ENCODE data around the gene MYOZ2.
A peak's percentile ranks its signal among the peaks of the same experiment; 100 is the strongest.

Gene MYOZ2

DNA sequence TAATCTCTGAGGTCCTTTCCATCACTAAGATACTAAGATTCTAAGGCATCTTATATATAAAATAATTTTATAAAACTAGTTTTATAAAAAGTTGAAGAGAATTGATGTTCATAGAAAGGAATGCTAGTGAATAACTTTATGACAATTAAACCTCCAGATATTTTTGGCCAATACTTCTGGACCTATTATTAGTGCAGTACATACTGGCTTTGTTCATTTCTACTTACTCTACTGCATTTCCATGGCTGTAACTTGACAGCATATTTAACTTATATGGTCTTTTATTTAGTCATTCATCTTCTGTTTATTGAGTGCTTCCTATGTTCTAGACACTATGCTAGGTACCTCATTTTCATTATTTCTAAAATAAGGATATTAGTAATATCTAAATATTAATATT lies 70.1 kb downstream of the MYOZ2 start:
- DNase-seq = no peak

DNA sequence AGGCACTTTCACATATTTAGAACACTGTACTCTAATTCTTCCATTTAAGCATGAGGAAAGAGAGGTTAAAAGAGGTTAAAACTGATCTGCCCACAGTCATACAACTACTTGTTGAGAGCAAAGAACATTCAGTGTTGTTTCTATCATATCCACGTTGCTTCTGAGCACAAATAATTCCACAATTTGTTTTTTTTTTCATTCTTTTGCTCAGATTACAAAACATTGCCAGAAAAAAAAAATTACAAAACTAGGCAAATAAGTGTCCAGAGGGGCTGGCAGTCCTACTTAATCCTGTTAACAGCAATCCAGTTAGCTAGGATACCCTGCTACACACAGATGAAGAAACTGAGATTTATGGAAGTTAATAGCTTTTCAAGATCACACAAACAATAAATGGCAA lies 70.5 kb downstream of the MYOZ2 start:
- no peak for DNase-seq

DNA sequence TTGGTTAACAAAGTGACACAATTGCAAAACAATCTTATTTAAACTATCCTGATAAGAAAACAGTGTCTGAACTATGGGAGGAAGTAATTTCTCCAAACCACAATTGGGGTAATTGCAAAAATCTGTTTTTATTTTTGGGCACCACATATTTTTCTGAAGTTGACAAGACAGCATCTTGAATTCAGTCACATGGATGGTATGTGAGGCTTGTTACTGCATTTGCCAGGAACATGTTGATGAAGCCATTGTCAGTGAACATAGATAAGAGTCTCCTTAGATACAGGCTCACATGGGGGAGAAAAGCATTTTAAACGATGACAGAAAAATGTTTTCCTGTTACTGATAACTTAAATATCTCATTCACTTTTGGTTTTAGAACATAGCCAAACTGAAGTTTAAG lies 71.4 kb downstream of the MYOZ2 start:
- no peak for DNase-seq

DNA sequence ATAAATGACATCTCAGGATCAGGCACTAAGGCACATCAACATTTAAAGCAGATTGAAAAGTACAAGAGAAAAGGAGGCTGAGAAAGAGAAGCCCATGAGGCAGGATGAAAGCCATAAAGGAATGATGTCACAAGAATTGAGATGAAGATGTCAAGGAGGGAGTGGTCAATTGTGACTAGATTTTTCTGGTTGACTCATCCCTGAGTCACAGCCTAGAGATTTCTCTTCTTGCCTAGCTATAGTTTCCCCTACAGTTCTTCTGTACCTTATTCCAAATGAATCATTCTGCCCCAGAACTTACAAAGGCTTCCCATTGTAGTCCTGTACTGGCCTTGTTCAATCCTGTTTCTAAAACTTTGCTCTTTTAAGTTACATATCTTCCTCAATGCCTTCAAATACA lies 73.4 kb downstream of the MYOZ2 start:
- DNase-seq = no peak

DNA sequence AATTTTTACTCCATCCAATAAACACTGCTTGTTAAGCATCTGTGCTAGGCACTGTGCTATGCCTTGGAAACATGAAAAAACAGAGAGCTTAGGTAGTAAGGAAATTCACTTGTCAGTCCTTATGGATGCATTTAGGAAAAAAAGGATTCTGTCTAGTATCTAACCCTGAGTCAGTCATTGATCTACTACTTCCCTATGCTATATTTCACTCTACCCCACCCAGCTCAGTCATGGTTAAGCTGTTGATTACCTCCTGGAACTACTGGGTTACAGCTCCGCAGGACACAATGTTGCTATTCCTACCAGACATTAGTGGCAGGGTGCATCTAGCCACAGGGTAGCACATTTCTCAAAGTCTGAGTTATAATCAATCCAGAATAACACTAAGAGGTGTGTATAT lies 74.0 kb downstream of the MYOZ2 start:
- DNase-seq = no peak

DNA sequence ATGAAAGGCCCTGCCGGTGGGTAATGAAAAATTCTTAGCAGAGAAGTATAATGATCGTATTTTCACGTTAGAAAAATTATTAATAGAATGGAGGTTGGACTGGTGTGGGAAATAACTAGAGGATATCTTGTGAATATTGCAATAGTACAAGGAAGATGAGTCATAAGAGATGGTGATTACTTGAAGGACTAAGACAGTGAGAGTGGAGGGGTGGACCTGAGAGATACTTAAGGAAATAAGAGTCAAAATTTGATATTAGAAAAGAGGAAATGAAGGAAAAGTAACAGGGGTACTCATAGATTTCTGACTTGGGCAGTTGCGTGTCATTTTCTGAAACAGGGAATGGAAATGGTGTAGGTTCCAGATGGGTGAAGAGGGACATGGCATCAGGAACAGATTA lies 75.1 kb downstream of the MYOZ2 start:
- DNase-seq = no peak

DNA sequence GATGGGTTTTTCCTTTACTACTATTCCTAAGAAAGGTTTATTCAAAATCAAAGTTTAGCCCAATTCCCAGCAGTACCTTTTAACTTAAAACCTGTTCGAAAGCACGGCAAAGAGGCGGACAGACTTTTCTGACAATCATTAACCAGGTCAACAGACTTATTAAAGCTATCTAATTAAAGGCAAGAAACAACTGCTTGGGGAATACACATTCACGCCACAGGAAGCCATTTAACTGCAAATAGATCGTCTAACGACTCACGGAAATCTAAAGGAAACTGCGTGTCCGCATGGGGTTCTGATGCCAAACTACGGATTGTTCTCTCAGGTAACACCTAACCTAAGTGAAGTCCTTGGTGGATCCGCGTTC lies 76.2 kb downstream of the MYOZ2 start:
- no peak for DNase-seq

DNA sequence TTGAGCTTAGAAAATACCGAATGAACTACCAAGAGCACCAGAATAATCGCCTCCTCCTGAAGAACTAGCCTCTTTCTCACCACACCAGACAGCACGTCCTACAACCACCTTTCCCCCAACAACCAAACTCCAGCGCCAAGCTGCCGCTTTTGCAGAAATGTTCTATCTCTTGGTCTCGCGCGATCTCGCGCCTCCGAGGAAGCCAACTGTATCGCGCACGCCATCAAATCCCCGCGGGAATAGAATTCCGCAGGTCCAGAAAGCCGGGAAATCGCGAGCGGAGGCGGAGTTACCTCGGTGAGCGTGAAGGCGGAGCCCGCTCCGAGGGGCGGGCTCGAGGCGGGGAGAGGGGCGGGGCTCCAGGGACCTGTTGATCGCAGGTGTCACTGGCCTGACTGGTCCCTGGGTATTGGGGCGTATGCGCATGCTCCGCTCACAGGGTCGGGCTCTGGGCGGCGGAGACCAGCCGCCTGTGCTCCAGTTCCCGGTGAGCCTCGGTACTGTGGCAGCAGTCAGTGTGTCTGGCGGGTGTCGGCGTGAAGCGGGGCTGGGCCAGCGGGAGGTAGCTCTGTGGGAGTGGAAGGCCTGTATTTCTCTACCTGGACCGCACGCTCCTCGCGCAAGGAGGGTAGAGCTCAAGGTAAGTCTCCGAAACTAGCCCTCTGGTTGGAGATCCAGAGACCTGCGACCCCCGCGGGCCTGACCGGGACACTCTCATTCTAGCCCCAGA lies 76.8 kb downstream of the MYOZ2 start, which contains the start of gene USP53:
TSS of gene USP53 (plus strand) at position 480 of the 730 bp plus-strand sequence. CDS start 27,047 bp downstream, outside the sequence.
- peak; percentile 96 for DNase-seq

DNA sequence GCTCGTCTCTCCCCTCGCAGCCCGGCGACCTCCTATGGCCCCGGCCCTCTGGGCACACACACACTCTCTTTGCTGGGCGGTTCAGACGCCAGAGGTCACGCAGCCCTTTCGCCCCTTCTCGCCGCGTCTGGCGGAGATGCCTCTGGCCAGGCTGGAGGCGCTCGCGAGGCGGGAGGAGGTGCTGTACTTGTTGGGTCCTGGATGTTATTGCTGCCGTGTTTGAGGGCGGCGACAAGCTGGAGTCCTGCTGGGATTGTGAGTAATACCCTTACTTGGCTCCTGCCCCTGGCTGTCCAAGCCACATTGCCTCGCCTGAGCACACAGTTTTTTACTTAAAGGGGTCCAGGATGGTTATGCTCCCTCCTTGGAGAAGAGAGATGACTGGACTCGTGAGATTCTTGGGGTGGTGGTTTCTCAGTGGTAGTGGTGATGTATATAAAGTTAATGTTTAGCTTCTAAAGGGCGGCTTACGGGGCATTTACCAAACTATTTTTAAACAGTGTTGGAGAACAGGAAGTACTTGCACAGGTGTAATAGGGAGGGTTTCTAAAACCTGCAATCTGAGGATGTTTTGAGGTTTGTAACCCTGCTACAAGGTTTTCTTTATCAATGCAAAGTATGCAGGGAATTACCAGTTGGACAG lies 77.5 kb downstream of the MYOZ2 start:
- DNase-seq = no peak

DNA sequence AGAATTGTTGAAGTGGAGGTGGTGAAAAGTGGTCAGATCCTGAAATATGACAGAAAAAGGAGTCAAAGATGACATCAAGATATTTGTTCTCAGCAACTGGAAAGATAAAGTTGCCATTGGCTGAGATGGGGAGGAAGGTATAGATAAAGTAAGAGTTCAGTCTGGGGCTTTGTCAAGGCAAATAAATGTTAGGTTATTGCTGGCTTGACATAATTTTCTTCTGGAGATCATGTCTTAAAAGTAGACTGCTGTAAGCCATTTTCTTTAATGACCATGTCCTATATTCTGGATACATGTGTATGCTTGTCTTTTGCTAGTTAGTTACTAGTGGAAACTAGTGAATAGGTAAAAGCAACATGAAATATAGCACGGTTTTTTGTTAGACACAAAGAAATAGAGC lies 82.5 kb downstream of the MYOZ2 start:
- DNase-seq = no peak

DNA sequence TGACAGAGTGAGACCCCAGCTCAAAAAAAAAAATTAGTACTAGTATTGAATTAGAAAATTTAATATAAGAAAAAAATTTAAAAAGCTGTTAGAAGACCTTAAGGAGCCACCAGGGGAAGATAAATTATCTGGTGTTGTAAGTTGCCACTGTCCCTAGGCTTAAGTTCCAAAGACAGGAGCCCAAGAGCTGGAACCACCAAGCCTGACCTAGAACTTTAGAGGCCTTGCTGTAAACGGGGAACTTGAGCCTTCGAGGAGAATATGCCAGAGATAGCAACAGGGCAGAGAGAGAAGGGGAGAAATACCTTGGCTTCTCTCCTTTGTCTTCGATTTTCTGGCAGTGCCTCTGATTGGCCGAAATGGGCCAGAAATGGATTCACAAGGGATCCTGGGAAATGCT lies 85.8 kb downstream of the MYOZ2 start:
- no peak for DNase-seq

DNA sequence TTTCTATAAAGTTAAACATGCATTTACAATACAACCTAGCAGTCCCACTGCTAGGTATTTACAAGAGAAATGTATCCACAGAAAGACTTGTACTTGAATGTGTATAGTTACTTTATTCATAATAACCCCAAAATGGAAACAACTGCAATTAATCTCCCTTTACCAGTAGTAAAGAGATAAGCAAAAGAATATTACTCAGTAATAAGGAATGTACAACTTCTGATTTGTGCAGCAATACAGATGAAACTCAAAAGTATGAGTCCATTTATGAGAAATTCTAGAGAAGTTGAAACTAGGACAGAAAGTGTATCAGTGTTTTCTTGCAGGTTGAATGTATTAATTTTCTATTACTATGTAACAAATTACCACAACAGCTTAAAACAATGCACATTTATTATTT lies 92.1 kb downstream of the MYOZ2 start:
- no peak for DNase-seq

DNA sequence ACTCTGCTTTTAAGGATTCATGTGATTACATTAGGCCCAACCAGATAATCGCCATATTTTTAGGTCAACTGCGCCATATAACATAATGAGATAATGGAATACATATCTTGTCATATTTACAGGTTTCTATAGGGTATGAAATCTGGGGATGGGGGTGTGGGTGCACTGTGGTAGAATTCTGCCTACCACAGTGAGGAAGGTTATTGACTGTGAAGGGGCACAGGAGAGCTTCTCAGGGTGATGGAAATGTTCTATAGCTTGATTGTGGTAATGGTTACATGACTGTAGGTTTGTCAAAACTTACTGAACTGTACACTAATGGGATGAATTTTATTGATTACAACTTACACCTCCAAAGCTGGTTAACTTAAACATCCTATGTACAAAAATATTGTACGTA lies 92.8 kb downstream of the MYOZ2 start:
- no peak for DNase-seq

DNA sequence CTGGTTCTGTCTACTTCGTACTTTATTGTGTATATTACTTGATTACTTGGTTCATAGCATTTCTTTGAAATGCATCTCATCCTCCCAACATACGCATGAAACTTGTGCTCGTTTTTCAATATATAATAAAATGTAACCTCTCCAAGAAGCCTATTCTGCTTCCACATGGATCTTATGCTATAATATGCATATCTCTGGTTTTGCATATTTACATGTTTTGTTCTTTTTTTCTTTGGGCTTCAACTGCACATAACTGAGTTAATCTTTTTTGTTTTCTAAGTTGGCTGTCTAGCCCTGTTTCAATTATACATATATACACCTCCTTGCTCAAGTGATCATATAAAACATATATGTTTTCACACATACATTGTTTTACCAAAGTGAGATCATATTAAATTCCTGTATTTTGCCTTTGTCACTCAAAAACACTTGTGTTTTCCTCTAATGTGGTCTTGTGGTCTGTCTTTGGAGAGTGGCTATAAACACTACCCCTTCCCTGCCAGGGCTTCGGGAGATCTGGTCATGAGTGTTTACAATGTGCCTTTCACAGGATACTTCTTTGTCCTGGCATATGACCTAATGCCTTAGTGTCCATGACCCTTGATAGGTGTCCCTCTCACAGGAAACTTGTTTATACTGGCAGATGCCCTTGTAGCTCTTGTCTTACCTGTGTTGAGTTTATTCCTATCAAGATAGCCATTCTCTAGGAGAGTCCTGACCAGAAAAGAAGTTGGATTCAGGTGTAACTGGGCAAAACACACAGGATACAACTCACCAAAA lies 94.5 kb downstream of the MYOZ2 start:
- no peak for DNase-seq

DNA sequence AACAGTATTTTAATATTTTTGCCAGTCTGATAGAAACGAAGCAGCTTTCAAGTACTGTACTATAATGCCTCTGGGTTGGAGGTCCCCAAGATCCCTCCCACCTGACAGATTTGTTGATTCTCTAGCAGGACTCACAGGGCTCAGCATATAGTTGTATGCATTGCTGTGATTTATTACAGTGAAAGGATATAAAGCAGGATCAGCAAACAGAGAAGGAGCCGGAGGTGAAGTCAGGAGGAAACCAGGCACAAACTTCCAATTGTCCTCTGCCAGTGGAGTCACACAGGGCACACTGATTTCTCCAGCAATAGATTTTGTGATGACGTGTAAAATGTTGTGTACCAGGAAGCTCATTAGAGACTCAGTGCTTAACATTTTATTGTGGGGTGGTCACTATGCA lies 95.9 kb downstream of the MYOZ2 start:
- DNase-seq = no peak

DNA sequence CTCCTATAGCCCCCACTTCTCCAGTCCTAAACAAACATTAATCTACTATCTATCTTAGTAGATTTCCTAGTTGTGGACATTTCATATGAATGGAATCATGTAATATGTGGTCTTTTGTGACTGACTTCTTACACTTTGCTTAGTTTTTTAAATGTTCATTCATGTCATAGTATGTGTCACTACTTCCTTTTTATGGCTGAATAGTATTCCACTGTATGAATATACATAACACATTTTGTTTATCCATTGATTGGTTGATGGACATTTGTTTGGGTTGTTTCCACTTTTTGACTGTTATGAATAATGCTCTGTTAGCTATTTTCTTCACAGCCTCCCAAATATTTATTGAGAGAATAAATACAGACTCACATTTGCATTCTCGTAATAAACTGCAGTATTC lies 96.7 kb downstream of the MYOZ2 start:
- no peak for DNase-seq

DNA sequence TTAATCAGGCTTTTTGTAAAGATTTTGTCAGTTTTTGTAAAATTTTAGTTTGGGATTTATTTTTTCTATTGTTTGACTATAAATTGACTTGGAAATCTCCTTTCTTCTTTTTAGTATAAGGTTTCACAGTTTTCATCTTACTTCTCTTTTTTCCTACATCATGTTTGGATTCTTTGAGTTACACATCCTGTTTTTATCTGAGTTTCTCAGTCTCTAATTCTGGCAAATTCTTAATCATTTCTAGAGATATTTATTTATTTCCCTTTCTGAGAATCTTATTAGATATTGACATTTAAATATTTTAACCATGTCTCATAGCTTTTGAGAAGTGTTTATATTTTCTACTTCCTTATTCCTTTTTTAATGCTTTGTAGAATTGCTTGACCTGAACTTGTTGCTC lies 97.6 kb downstream of the MYOZ2 start:
- no peak for DNase-seq

DNA sequence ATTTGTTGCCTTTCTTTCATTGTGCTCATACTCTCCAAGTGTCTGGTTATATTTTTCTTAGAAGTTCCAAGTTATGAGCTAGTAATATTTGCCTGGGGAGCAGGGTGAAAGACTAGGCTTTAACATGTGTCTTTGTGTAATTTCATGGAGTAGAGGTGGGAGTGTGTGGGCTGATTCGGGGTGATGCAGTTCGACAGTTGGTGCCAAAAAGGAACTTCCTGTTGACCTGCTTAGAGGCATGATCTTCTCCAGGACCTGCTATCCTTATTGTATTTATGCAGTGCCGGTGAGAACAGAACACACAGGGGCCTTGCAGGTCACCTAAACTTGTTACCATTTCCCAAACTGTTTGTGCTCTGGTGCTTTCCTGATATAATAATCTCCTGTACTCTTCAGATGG lies 98.1 kb downstream of the MYOZ2 start:
- no peak for DNase-seq

DNA sequence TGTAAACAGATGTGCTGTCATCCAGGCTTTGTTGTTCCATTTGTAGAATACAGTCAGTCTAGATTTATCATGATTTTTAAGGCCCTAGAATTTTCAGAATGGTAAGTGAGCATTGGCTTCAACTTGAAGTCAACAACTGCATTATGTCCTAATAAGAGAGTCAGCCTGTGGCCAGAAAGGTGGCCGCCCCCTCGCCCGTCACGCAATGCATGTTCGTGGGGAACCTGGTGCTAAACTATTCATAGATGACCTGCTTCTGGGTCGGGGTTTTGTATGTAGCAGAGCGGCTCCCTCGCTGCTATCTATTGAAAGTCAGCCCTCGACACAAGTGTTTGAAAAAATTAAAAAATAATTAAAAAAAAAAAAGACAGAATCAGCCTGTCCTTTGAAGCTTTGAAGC lies 101.6 kb downstream of the MYOZ2 start:
- no peak for DNase-seq

Measured in central memory CD4-positive, alpha-beta T cell (primary cell).